Endodermal cell (in vitro differentiated cells): ENCODE measurements around the gene CIAO2B. TPM values are rescaled to one million over a fixed set of nuclear protein-coding genes. Genes with fewer than 3 reads are reported as not detected.

Experiments
- DNase-seq: peaks from one replicate; pipeline ENCODE4 v3.0.0-alpha.2; 2017
- H3K27ac ChIP-seq: 2 replicates; pipeline ENCODE4 v1.5.1; 2013; ENCODE audit warnings: mild to moderate bottlenecking, low read depth, low read length, moderate library complexity
- H3K27me3 ChIP-seq: 2 replicates; pipeline ENCODE4 v1.6.1; 2013; ENCODE audit warnings: mild to moderate bottlenecking, low read length, moderate library complexity; ENCODE audit not compliant: insufficient read depth, control insufficient read depth, poor library complexity, severe bottlenecking
- H3K36me3 ChIP-seq: 2 replicates; pipeline ENCODE4 v1.7.0; 2013; ENCODE audit warnings: mild to moderate bottlenecking, low read length, moderate library complexity; ENCODE audit not compliant: control insufficient read depth, insufficient read depth
- H3K4me1 ChIP-seq: one replicate; pipeline ENCODE4 v1.7.0; 2013; ENCODE audit warnings: low read length; ENCODE audit not compliant: control insufficient read depth, insufficient read depth
- H3K4me3 ChIP-seq: 2 replicates; pipeline ENCODE4 v1.5.1; 2013; ENCODE audit warnings: mild to moderate bottlenecking, low read length, moderate library complexity
- H3K9ac ChIP-seq: 2 replicates; pipeline ENCODE4 v1.6.1; 2013; ENCODE audit warnings: mild to moderate bottlenecking, low read length, moderate library complexity; ENCODE audit not compliant: poor library complexity, severe bottlenecking; ENCODE audit errors: extremely low read depth
- H3K9me3 ChIP-seq: 2 replicates; pipeline ENCODE4 v1.6.1; 2013; ENCODE audit warnings: mild to moderate bottlenecking, low read length, moderate library complexity; ENCODE audit not compliant: control insufficient read depth
- H3K27ac Mint-ChIP-seq: 2 replicates; pipeline ENCODE4 v1.8.0; 2020; ENCODE audit warnings: mixed read lengths
- H3K27me3 Mint-ChIP-seq: 2 replicates; pipeline ENCODE4 v1.8.0; 2021; ENCODE audit warnings: mild to moderate bottlenecking, mixed read lengths; ENCODE audit not compliant: insufficient read depth
- H3K36me3 Mint-ChIP-seq: 2 replicates; pipeline ENCODE4 v1.8.0; 2020; ENCODE audit warnings: low read depth, mixed read lengths
- H3K4me1 Mint-ChIP-seq: 2 replicates; pipeline ENCODE4 v1.8.0; 2020; ENCODE audit warnings: mixed read lengths
- H3K4me3 Mint-ChIP-seq: 2 replicates; pipeline ENCODE4 v1.8.0; 2020; ENCODE audit warnings: mild to moderate bottlenecking, moderate library complexity, mixed read lengths
- H3K9me3 Mint-ChIP-seq: 2 replicates; pipeline ENCODE4 v1.8.0; 2020; ENCODE audit warnings: mild to moderate bottlenecking, mixed read lengths
- WGBS, 2 experiments: methylation state at CpG; one replicate each; pipeline versions ENCODE4 v1.1.5 to v1.1.7; 2013; ENCODE audit warnings: missing lambda C conversion rate in 2 of 2, mixed read lengths in 1 of 2; ENCODE audit not compliant: insufficient coverage in 1 of 2, insufficient read length in 1 of 2; 5-methylcytosine and 5-hydroxymethylcytosine counted together
- total RNA-seq, 2 donors: library from RNA; stranded (reverse); fragmentation: NEBNext Ultra II Directional in 1 of 2; extraction: Animal tissue kit (Norgen Biotek cat#: 25700) in 1 of 2; gene quantifications; 2 replicates in 1 of 2; 3 replicates in 1 of 2; pipeline ENCODE4 v1.2.1, GENCODE V29; 2021
- TF ChIP-seq, protein P1 (sequence below): fragments of 200-600 bp; sonication (generic); conservative IDR thresholded peaks from 2 replicates; pipeline ENCODE4 v1.5.0; 2021; ENCODE audit warnings: antibody characterized with exemption, mild to moderate bottlenecking

CIAO2B gene
- total RNA-seq, 2 donors from 2014 or later = 70.2 to 87.7 TPM

DNA sequence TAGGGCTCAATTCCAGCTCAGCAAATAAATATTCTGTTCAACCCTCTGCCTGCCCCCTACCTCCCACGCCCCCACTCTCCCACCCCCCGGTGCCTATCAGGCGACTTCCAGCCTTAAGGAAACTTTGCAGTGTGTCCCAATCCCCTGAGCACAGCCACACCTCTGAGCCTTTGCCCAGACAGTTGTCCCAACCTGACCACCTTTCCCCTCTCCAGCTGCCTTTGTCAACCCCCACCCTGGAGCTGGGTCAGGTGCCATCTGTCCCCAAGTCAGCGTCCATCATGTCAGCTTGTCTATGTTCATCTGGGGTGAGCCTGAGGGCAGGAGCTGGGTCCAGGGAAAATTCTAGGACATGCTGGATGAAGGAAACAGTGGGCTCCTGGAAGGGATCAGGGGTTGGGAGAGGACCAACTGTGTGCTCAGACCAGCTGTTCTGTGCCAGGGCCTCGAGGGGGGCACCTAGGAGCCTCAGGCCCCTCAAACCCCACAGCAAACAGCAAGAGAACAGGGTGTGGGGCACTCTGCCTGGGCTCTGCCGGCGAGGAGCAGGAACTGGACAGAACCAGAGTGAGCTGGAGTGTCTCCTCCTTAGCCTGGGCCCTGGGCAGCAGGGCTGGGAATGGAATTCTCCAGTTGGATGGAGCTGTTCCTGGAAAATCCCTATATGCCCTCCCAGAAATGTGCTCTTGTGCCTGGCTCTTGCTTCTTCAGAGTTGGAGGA is 33.3 kb downstream of the CIAO2B start:
- Mint-ChIP-seq H3K4me1 (peaks cover 15% of the 10 kb centered on the region), H3K27me3 (peaks cover 7% of the 10 kb centered on the region), H3K27ac (peak overlapping the region; percentile 65), H3K9me3 (no peaks in the 10 kb centered on the region), H3K36me3 (no peaks in the 10 kb centered on the region), H3K4me3 (no peak overlapping the region)
- Histone ChIP-seq H3K36me3 (no peaks in the 10 kb centered on the region), H3K9me3 (no peaks in the 10 kb centered on the region), H3K27ac (no peak overlapping the region), H3K4me3 (no peak overlapping the region), H3K9ac (no peak overlapping the region), H3K27me3 (no peaks in the 10 kb centered on the region), H3K4me1 (peaks cover 10% of the 10 kb centered on the region)
- no peak for DNase-seq
- 80 to 100% methylated on average over 2 to 7 of the region's 7 CpGs for WGBS, 2 experiments
- TF ChIP-seq, protein P1, sequence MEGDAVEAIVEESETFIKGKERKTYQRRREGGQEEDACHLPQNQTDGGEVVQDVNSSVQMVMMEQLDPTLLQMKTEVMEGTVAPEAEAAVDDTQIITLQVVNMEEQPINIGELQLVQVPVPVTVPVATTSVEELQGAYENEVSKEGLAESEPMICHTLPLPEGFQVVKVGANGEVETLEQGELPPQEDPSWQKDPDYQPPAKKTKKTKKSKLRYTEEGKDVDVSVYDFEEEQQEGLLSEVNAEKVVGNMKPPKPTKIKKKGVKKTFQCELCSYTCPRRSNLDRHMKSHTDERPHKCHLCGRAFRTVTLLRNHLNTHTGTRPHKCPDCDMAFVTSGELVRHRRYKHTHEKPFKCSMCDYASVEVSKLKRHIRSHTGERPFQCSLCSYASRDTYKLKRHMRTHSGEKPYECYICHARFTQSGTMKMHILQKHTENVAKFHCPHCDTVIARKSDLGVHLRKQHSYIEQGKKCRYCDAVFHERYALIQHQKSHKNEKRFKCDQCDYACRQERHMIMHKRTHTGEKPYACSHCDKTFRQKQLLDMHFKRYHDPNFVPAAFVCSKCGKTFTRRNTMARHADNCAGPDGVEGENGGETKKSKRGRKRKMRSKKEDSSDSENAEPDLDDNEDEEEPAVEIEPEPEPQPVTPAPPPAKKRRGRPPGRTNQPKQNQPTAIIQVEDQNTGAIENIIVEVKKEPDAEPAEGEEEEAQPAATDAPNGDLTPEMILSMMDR = no peak

DNA sequence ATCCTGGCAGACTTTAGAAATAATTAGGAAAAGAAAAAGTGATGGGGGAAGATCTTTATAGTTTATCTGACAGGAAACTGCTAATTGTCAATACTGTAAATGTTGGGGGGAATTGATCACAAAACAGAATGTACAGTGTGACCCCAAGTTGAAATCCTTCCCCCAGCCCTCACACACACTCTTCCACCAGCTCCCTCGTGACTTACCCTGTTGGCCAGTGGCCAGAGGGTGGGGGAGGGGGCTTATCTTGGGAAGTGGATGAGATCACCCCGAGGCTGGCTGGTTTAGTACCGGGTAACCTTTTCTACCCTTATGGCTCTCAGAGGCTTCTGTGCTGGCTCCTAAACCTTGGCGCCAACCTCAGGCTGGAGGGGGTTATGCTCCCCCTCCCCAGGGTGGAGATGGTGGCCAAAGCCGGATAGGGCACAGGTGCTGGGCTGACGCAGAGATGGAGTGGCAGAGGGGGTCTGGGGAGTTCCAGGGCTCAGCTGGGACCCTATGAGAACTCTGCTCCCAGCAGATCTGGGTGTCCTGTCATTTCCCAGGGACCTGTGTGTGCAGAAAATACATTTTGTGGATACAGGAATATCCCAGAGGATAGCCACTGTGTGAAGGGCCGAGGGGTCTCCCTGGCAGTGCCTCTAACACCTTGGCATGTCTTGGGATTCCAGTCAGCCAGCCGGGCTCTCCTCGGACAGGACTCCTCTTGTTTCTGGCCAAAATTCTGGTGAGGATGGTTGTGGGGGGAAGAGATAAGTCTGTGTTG is 34.1 kb downstream of the CIAO2B start:
- 72 to 73% methylated on average over 2 to 8 of the region's 9 CpGs for WGBS, 2 experiments
- Mint-ChIP-seq H3K4me1 (peaks cover 15% of the 10 kb centered on the region), H3K36me3 (no peaks in the 10 kb centered on the region), H3K27ac (no peak overlapping the region), H3K9me3 (no peaks in the 10 kb centered on the region), H3K27me3 (peaks cover 7% of the 10 kb centered on the region), H3K4me3 (no peak overlapping the region)
- TF ChIP-seq, protein P1 = no peak
- no peak overlapping the region for H3K27ac ChIP-seq
- H3K36me3 ChIP-seq = no peaks in the 10 kb centered on the region
- H3K27me3 ChIP-seq = no peaks in the 10 kb centered on the region
- no peak overlapping the region for H3K9ac ChIP-seq
- DNase-seq = peak; percentile 78
- no peak overlapping the region for H3K4me3 ChIP-seq
- H3K9me3 ChIP-seq = no peaks in the 10 kb centered on the region
- peaks cover 10% of the 10 kb centered on the region for H3K4me1 ChIP-seq

DNA sequence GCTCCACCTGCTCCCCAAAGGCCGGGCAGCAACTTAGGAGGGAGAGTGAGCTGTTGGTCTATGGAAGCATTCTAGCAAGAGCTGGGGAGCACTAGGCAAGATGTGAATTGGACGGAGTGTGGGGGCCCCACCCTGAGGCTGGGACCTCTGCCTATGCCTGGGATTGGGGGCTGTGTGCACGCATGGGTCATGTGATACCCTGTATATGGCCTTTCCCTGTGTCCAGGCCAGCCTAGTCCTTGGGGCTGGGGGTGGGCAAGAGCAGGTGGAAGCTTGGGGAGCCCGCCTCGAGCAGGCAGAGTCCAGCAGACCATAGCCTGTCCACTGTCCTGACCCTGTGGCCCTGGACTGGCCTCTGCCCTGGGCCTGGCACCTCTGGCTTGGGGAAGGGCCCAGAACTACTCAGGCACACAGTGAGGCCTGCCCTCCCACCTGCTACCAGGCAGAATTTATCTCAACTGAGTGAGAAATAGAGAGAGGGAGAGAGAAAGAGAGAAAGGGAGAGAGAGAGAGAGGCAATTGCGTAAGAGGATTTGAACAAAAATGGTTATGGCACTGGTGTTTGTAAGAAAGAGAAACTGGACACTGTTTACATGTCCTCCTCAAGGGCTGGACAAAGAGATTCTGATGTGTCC is 34.8 kb downstream of the CIAO2B start:
- Histone ChIP-seq H3K27me3 (no peaks in the 10 kb centered on the region), H3K36me3 (no peaks in the 10 kb centered on the region), H3K9me3 (no peaks in the 10 kb centered on the region), H3K9ac (no peak overlapping the region), H3K4me3 (no peak overlapping the region), H3K27ac (no peak overlapping the region), H3K4me1 (peaks cover 10% of the 10 kb centered on the region)
- H3K27me3 Mint-ChIP-seq = peaks cover 7% of the 10 kb centered on the region
- DNase-seq = no peak
- peaks cover 15% of the 10 kb centered on the region for H3K4me1 Mint-ChIP-seq
- H3K9me3 Mint-ChIP-seq = no peaks in the 10 kb centered on the region
- peak overlapping the region; percentile 67 for H3K27ac Mint-ChIP-seq
- no peaks in the 10 kb centered on the region for H3K36me3 Mint-ChIP-seq
- TF ChIP-seq, protein P1 = no peak
- no peak overlapping the region for H3K4me3 Mint-ChIP-seq
- WGBS, 2 experiments = 94 to 100% methylated on average over 2 to 6 of the region's 6 CpGs
